Stimulated activated effector memory CD8-positive, alpha-beta T cell treated with anti-CD3 and anti-CD28 coated beads, Interleukin-12 subunit alpha, Interleukin-12 subunit beta, amount 100 ng/mL, for 72 hours (primary cell): ENCODE data around the gene STK17A.
"Not testable (repeated sequence)": the region's sequence is repeated elsewhere in the genome, so short reads cannot be mapped to it uniquely, and the experiment has no call there.

ENCODE experiments used
- ATAC-seq: fragments of 150-1000 bp; cut with Tn5 transposase; 2 replicates; pipeline ENCODE4 v1.10.0; 2021
- DNase-seq, 2 donors: peaks; one replicate each; pipeline ENCODE4 v3.0.0; 2021 to 2022; ENCODE audit warnings: low spot score in 2 of 2
- H3K27ac Mint-ChIP-seq: one replicate; pipeline ENCODE4 v1.8.0; 2022; ENCODE audit warnings: mild to moderate bottlenecking, mixed read lengths
- H3K36me3 Mint-ChIP-seq: one replicate; pipeline ENCODE4 v1.8.0; 2022; ENCODE audit warnings: mild to moderate bottlenecking, mixed read lengths
- H3K4me1 Mint-ChIP-seq: one replicate; pipeline ENCODE4 v1.8.0; 2022; ENCODE audit warnings: mixed read lengths
- H3K4me3 Mint-ChIP-seq: one replicate; pipeline ENCODE4 v1.8.0; 2022; ENCODE audit warnings: mild to moderate bottlenecking, mixed read lengths
- H3K9me3 Mint-ChIP-seq: one replicate; pipeline ENCODE4 v1.8.0; 2022; ENCODE audit warnings: mixed read lengths

Gene STK17A

GRCh38 chr7:43584733-43585132 is 1.8 kb downstream of the STK17A start:
- H3K4me1 Mint-ChIP-seq: peaks cover 47% of the 10 kb centered on the region
- not testable (repeated sequence) for ATAC-seq, H3K9me3 Mint-ChIP-seq, DNase-seq
- peak overlapping the region; percentile 94 for H3K27ac Mint-ChIP-seq
- H3K4me3 Mint-ChIP-seq: peak overlapping the region; percentile 91
- H3K36me3 Mint-ChIP-seq: peaks cover 37% of the 10 kb centered on the region

GRCh38 chr7:43585562-43585961 is 2.7 kb downstream of the STK17A start:
- Mint-ChIP-seq H3K4me3 (peak overlapping the region; percentile 91), H3K27ac (peak overlapping the region; percentile 94), H3K4me1 (peaks cover 55% of the 10 kb centered on the region), H3K9me3 (no peaks in the 10 kb centered on the region), H3K36me3 (peaks cover 43% of the 10 kb centered on the region)
- ATAC-seq: no peak
- no peak for DNase-seq

- peaks cover 47% of the 10 kb centered on the region for H3K36me3 Mint-ChIP-seq
- ATAC-seq (no peak), DNase-seq (no peak)
- H3K9me3 Mint-ChIP-seq: no peaks in the 10 kb centered on the region
- H3K4me1 Mint-ChIP-seq: peaks cover 63% of the 10 kb centered on the region
- H3K4me3 Mint-ChIP-seq: peak overlapping the region; percentile 91
- peak overlapping the region; percentile 94 for H3K27ac Mint-ChIP-seq
These were observed 3.5 kb downstream of the STK17A start for GRCh38 chr7:43586251-43586900.

GRCh38 chr7:43588477-43589132 is 5.7 kb downstream of the STK17A start:
- ATAC-seq (no peak), DNase-seq (no peak)
- Mint-ChIP-seq H3K27ac (peak overlapping the region; percentile 76), H3K9me3 (no peaks in the 10 kb centered on the region), H3K4me3 (peak overlapping the region; percentile 47), H3K36me3 (peaks cover 34% of the 10 kb centered on the region), H3K4me1 (peaks cover 70% of the 10 kb centered on the region)

- Mint-ChIP-seq H3K4me3 (peak overlapping the region; percentile 47), H3K4me1 (peaks cover 75% of the 10 kb centered on the region), H3K27ac (peak overlapping the region; percentile 63), H3K36me3 (peaks cover 29% of the 10 kb centered on the region), H3K9me3 (no peaks in the 10 kb centered on the region)
- ATAC-seq: no peak
- DNase-seq: no peak
These were observed 6.2 kb downstream of the STK17A start for GRCh38 chr7:43589133-43589478.

GRCh38 chr7:43589728-43590127 is 6.8 kb downstream of the STK17A start:
- H3K36me3 Mint-ChIP-seq: peaks cover 26% of the 10 kb centered on the region
- DNase-seq: no peak
- ATAC-seq: no peak
- H3K27ac Mint-ChIP-seq: peak overlapping the region; percentile 63
- peak overlapping the region; percentile 47 for H3K4me3 Mint-ChIP-seq
- H3K9me3 Mint-ChIP-seq: no peaks in the 10 kb centered on the region
- peaks cover 81% of the 10 kb centered on the region for H3K4me1 Mint-ChIP-seq

- peak; percentile 91 for ATAC-seq
These were observed 8.1 kb downstream of the STK17A start for GRCh38 chr7:43590862-43591557.

GRCh38 chr7:43591558-43592180 is 8.8 kb downstream of the STK17A start:
- ATAC-seq: peak; percentile 55
- H3K36me3 Mint-ChIP-seq: peaks cover 16% of the 10 kb centered on the region
- H3K9me3 Mint-ChIP-seq: no peaks in the 10 kb centered on the region
- peak overlapping the region; percentile 47 for H3K4me3 Mint-ChIP-seq
- DNase-seq: no peak
- H3K4me1 Mint-ChIP-seq: peaks cover 77% of the 10 kb centered on the region
- H3K27ac Mint-ChIP-seq: peak overlapping the region; percentile 63

More at GRCh38 chr7:43590862-43591557, 8.1 kb downstream of the STK17A start:
- peaks cover 22% of the 10 kb centered on the region for H3K36me3 Mint-ChIP-seq
- H3K4me1 Mint-ChIP-seq: peaks cover 80% of the 10 kb centered on the region
- H3K27ac Mint-ChIP-seq: peak overlapping the region; percentile 63
- H3K9me3 Mint-ChIP-seq: no peaks in the 10 kb centered on the region
- DNase-seq: peak in 1 of 2 donors; percentile 67
- H3K4me3 Mint-ChIP-seq: peak overlapping the region; percentile 47

GRCh38 chr7:43592326-43592725 is 9.4 kb downstream of the STK17A start:
- peaks cover 73% of the 10 kb centered on the region for H3K4me1 Mint-ChIP-seq
- peaks cover 11% of the 10 kb centered on the region for H3K36me3 Mint-ChIP-seq
- ATAC-seq (no peak), DNase-seq (no peak)
- H3K4me3 Mint-ChIP-seq: peak overlapping the region; percentile 47
- H3K27ac Mint-ChIP-seq: peak overlapping the region; percentile 63
- no peaks in the 10 kb centered on the region for H3K9me3 Mint-ChIP-seq

- peaks cover 11% of the 10 kb centered on the region for H3K36me3 Mint-ChIP-seq
- ATAC-seq (no peak), DNase-seq (no peak)
- H3K9me3 Mint-ChIP-seq: no peaks in the 10 kb centered on the region
- H3K27ac Mint-ChIP-seq: no peak overlapping the region
- peaks cover 70% of the 10 kb centered on the region for H3K4me1 Mint-ChIP-seq
- H3K4me3 Mint-ChIP-seq: peak overlapping the region; percentile 47
These were observed 10.1 kb downstream of the STK17A start for GRCh38 chr7:43593010-43593409.

- ATAC-seq: no peak
- Mint-ChIP-seq H3K4me1 (peaks cover 60% of the 10 kb centered on the region), H3K27ac (peak overlapping the region; percentile 79), H3K4me3 (peak overlapping the region; percentile 60), H3K9me3 (no peaks in the 10 kb centered on the region), H3K36me3 (peaks cover 11% of the 10 kb centered on the region)
- no peak for DNase-seq
These were observed 11.1 kb downstream of the STK17A start for GRCh38 chr7:43594020-43594419.

GRCh38 chr7:43596426-43596825 is 13.5 kb downstream of the STK17A start:
- H3K4me1 Mint-ChIP-seq: peaks cover 45% of the 10 kb centered on the region
- H3K27ac Mint-ChIP-seq, DNase-seq, H3K36me3 Mint-ChIP-seq, H3K9me3 Mint-ChIP-seq, H3K4me3 Mint-ChIP-seq, ATAC-seq: not testable (repeated sequence)

- peaks cover 4% of the 10 kb centered on the region for H3K36me3 Mint-ChIP-seq
These were observed 17.1 kb downstream of the STK17A start for GRCh38 chr7:43600056-43600455.

GRCh38 chr7:43602256-43602655 is 19.3 kb downstream of the STK17A start:
- no peak for ATAC-seq
- Mint-ChIP-seq H3K4me1 (peaks cover 29% of the 10 kb centered on the region), H3K36me3 (peaks cover 4% of the 10 kb centered on the region), H3K9me3 (no peaks in the 10 kb centered on the region), H3K27ac (no peak overlapping the region), H3K4me3 (no peak overlapping the region)
- no peak for DNase-seq

More at GRCh38 chr7:43600056-43600455, 17.1 kb downstream of the STK17A start:
- no peaks in the 10 kb centered on the region for H3K9me3 Mint-ChIP-seq
- no peak for ATAC-seq
- H3K27ac Mint-ChIP-seq: no peak overlapping the region
- H3K4me1 Mint-ChIP-seq: peaks cover 22% of the 10 kb centered on the region
- no peak for DNase-seq
- no peak overlapping the region for H3K4me3 Mint-ChIP-seq

- ATAC-seq (no peak), DNase-seq (no peak)
- Mint-ChIP-seq H3K27ac (peak overlapping the region; percentile 3), H3K9me3 (no peaks in the 10 kb centered on the region), H3K4me3 (no peak overlapping the region), H3K36me3 (peaks cover 4% of the 10 kb centered on the region), H3K4me1 (peaks cover 40% of the 10 kb centered on the region)
These were observed 21.3 kb downstream of the STK17A start for GRCh38 chr7:43604251-43604650.
